Suppressor macrophage (primary cell): ENCODE results near the gene SMARCA4.
"Not testable (repeated sequence)": the region's sequence is repeated elsewhere in the genome, so short reads cannot be mapped to it uniquely, and the experiment has no call there.

Experiments
- DNase-seq, 4 experiments: peaks; one replicate each; pipeline ENCODE4 v3.0.0-alpha.2; 2020 to 2022

The SMARCA4 gene

DNA sequence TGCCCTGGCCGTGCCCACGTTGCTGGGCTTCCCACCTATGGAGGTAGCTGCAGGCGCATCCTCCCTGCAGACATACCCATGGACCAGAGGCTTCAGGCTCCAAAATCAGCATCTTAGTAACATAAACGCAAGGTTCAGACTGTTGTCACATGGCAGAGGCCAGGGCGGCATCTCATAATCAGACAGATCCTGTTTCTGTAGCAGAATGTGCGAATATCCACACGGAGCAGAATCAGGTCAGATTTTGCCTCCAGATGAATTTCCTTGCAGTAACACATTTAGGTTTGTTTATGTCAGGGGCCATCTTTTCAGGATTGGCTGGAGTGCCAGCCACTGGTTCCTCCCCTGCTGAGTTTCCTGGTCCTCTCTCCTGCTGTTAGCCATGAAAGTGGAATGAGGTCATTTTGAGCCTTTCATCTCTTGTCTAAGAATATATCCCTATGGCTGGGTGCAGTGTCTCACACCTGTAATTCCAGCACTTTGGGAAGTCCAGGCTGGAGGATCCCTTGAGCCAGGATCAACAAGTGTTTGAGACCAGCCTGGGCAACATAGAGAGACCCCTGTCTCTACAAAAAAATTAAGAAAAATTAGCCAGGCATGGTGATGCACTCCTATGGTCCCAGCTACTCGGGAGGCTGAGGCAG lies 20.5 kb downstream of the SMARCA4 start:
- DNase-seq: no peak

GRCh38 chr19:10983026-10983425 lies 22.2 kb downstream of the SMARCA4 start:
- no peak for DNase-seq

DNA sequence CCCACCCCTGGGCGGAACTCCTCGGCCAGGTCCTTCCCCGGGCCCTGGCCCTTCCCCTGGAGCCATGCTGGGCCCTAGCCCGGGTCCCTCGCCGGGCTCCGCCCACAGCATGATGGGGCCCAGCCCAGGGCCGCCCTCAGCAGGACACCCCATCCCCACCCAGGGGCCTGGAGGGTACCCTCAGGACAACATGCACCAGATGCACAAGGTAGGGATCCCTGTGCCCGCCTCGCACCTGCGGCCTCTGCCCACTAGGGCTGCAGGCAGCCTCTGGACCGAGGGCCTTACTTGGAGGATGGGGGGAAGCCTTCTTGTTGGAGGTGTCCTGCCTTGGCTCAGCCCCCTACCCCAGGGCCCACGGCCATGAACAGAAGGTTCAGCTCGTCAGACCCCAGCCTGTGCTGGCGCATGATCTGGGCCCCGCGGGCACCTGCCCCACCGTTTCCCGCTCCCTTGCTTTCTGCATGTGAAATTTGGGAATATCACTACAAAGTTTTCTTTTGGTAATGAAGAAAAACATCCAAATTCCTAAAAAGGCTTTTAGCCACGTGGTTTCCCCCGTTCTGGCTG lies 23.4 kb downstream of the SMARCA4 start:
- DNase-seq: no peak

- DNase-seq: no peak
Observed at GRCh38 chr19:10985502-10985901, 24.7 kb downstream of the SMARCA4 start.

GRCh38 chr19:10986301-10987127 lies 25.7 kb downstream of the SMARCA4 start:
- DNase-seq: no peak

DNA sequence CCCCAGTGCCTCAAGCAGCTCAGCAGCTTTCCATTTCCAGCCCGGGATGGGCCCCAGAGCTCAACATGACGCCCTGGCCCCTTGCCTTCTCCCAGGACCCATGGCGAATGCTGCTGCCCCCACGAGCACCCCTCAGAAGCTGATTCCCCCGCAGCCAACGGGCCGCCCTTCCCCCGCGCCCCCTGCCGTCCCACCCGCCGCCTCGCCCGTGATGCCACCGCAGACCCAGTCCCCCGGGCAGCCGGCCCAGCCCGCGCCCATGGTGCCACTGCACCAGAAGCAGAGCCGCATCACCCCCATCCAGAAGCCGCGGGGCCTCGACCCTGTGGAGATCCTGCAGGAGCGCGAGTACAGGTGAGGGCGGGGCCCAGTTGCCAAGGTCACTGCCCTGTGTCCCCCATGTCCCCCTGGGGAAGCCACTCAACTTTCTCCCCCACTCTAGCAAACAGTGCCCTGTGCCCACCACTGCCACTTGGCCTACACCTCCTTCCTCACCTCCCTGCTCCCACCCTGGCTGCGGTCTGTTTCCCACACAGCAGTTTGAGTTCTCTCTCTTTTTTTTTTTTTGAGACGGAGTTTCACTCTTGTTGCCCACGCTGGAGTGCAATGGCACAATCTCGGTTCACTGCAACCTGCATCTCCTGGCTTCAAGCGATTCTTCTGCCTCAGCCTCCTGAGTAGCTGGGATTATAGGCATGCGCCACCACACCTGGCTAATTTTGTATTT lies 26.9 kb downstream of the SMARCA4 start:
- DNase-seq: no peak

DNA sequence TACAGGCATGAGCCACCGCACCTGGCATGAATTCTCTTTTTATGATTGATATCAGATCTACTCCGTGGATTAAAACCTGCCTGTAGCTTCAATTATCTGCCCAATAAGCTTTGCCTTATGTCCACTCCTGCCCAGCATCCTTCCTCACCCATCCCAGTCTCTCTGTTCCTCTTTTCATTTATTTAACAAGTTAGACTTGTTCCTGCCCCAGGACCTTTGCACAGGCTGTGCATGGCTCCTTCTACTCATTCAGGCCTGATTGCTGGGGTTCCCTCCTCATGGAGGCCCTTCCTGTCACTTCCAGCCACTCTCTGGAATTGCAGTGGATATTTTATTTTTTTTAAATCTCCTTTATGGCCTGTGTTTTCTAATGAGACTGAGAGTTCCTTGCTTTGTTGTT lies 27.6 kb downstream of the SMARCA4 start:
- no peak for DNase-seq

DNA sequence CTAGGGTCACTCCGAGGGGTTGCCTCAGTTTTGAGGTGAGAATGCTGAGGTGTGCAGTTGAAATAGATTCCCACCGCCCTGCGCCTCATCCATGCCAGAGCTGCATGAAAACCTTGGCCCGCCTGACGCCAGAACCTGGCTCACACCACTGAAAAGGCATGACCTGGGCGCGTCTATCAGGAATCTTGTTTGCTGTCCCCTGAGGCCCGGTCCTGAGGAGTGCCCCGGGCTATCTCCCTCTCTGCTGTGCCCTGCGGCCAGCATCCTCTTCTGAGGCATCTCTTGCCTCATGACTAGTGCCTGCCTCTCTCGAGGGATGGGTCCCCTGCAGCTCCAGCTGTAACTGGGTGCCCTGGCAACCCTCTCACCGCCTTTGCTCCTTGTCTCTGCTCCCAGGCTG lies 28.1 kb downstream of the SMARCA4 start:
- no peak for DNase-seq

DNA sequence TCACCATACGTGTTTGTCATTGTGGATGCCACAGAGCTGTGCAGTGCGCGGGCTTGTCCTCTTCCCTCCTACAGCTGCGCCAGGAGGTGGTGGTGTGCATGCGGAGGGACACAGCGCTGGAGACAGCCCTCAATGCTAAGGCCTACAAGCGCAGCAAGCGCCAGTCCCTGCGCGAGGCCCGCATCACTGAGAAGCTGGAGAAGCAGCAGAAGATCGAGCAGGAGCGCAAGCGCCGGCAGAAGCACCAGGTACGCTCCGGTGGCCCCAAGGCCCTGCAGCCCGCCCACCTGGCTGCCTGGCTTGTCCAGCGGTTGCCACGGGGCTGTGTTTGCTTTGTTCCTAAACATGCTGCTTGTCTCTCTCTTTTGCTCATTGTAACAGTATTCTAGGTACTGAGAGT lies 30.2 kb downstream of the SMARCA4 start:
- no peak for DNase-seq

- DNase-seq: no peak
Observed at GRCh38 chr19:10991521-10992081, 30.8 kb downstream of the SMARCA4 start.

GRCh38 chr19:10992174-10992573 lies 31.3 kb downstream of the SMARCA4 start:
- DNase-seq: not testable (repeated sequence)

GRCh38 chr19:10995926-10996600 lies 35.2 kb downstream of the SMARCA4 start:
- no peak for DNase-seq

- no peak for DNase-seq
Observed at GRCh38 chr19:10998045-10998533, 37.3 kb downstream of the SMARCA4 start.

DNA sequence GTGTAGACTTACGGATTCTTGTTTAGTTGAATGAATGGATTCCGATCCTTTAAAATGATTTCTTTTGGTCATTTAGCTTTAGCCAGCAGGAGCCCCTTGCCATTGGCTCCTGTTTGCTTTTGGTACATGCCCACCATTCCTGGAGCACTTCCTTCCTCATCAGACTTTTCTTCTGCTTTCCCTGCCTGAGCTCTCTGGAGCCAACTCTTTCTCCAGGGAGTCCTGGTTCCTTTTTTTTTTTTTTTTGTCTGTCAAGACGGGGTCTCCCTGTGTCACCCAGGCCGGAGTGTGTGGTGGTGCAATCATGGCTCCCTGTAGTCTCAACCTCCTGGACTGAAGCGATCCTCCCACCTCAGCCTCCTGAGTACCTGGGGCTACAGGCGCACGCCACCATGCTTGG lies 37.8 kb downstream of the SMARCA4 start:
- DNase-seq: peak; percentile 36 to 61 (median 58)

GRCh38 chr19:11005521-11005920 lies 44.7 kb downstream of the SMARCA4 start:
- DNase-seq: no peak

DNA sequence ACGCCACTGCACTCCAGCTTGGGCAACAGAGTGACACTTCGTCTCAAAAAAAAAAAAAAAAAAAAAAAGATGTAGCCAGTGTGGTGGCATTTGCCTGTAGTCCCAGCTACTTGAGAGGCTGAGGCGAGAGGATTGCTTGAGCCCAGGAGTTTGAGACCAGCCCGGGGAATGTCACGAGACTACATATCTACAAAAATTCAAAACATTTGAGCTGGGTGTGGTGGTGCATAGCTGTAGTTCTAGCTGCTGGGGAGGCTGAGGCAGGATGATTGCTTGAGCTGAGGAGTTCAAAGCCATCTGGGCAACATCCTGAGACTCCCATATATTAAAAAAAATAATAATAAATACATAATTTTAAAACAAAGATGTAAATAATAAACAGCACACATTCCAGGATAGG lies 46.6 kb downstream of the SMARCA4 start:
- no peak for DNase-seq

GRCh38 chr19:11007962-11008532 lies 47.2 kb downstream of the SMARCA4 start:
- no peak for DNase-seq

DNA sequence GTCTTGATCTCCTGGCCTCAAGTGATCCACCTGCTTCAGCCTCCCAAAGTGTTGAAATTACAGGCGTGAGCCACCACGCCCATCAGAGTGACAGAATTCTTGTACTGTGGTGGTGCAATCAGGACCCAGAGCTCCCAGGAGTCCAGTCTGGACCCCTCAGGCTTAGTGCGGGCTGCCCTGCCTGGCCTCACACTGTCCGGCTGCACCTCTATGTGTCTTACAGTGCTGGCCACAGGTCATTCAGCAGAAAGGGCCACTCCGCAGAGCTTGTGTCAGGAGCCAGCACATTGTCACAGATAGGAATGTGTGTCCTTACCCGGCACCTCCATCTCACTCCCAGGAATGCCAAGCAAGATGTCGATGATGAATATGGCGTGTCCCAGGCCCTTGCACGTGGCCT lies 49.2 kb downstream of the SMARCA4 start:
- DNase-seq: no peak

GRCh38 chr19:11012507-11012906 lies 51.7 kb downstream of the SMARCA4 start:
- DNase-seq: no peak

GRCh38 chr19:11013771-11014170 lies 52.9 kb downstream of the SMARCA4 start:
- no peak for DNase-seq

DNA sequence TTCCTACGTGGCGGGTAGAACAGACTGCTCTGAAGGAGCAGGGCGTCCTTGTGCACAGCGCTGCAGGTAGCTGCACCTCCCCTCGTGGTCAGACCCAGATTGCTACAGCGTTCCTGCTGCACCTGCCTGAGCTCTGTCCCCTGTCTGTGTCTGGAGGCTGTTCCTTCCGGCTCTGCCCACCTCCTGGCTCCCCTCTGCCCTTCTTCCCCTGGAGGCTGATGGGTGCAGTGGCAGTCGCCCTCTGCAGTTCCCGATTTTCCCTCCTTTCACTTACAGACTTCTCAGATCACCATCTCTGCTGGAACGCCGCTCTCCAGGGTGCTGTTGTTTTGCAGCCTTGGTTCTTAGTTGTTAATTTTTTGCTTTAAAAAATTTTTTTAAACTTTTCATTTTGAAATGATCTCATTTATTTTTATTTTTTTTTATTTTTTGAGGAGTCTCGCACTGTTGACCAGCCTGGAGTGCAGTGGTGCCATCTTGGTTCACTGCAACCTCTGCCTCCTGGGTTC lies 53.6 kb downstream of the SMARCA4 start:
- DNase-seq: no peak

DNA sequence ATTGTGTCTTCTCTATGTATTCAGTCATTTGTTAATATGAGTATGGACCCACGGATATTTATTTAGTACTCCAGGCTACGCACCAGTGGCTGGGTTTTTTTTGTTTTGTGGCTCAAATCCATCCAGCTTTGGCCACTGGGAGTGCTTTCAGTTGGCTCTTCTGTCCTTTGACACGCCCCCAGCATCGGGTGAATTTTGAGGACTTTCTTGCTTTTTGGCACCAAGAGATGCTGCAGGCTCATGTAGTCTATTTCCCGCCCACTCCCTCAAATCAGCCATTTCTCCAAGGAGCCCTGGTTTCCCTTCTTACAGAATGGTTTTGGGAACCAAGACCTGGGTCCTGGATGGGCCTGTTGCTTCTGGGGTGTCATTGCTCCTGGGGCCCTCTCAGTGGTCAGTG lies 55.8 kb downstream of the SMARCA4 start:
- no peak for DNase-seq
